ENCODE measurements around the gene MAPK6.

- TF ChIP-seq CTCF (IDR thresholded peaks at IDR 0.05 in 2 of 3, conservative IDR thresholded peaks at IDR 0.05 in 1 of 3; ENCODE audit: control insufficient read depth in 2 of 3, extremely low read depth in 1 of 3, insufficient read depth in 1 of 3, low read depth in 3 of 3, low read length in 3 of 3) = no peak
- TF ChIP-seq, protein P1, sequence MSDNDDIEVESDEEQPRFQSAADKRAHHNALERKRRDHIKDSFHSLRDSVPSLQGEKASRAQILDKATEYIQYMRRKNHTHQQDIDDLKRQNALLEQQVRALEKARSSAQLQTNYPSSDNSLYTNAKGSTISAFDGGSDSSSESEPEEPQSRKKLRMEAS (IDR thresholded peaks at IDR 0.05; ENCODE audit: low read depth, low read length) = no peak
- TF ChIP-seq BCL11A (IDR thresholded peaks at IDR 0.05; ENCODE audit: low read depth, low read length) = no peak
- no peak for TF ChIP-seq EP300 (IDR thresholded peaks at IDR 0.05; ENCODE audit: borderline replicate concordance in 1 of 2, control insufficient read depth in 1 of 2, low read depth in 2 of 2, low read length in 2 of 2)
- no peak for TF ChIP-seq POLR2A (IDR thresholded peaks at IDR 0.05; ENCODE audit: low read depth, low read length)
Measured at GRCh38 chr15:52078197-52078875, 59.3 kb downstream of the MAPK6 start.

Data from GM12878 (cell line).